ENCODE data around the gene MS4A18. TPM values are rescaled to one million over a fixed set of nuclear protein-coding genes. Genes with fewer than 3 reads are reported as not detected.

The MS4A18 gene
- total and polyA plus RNA-seq, 2 experiments from 2014 or later = not detected

- no peaks in the 10 kb centered on the region for H4K20me1 ChIP-seq (ENCODE audit: insufficient read depth)
- H3F3A ChIP-seq (ENCODE audit: insufficient read depth) = no peaks in the 10 kb centered on the region
- no peak overlapping the region for H3K4me3 ChIP-seq
- no peaks in the 10 kb centered on the region for H3K36me3 ChIP-seq (ENCODE audit: low read depth)
- in situ Hi-C loops (cut with MboI) = no loop called here
- H3K27me3 ChIP-seq (replicated peaks; ENCODE audit: insufficient read depth) = 0 out of 2 replicates have a peak, but pooled peaks cover 2% of the 10 kb centered on the region
- no peak overlapping the region for H3K27ac ChIP-seq
- H3K4me2 ChIP-seq (ENCODE audit: unreplicated experiment) = no peak overlapping the region
- H3K4me1 ChIP-seq (ENCODE audit: insufficient read depth) = no peaks in the 10 kb centered on the region
- H3K9me3 ChIP-seq (ENCODE audit: low read depth) = no peaks in the 10 kb centered on the region
- no peaks in the 10 kb centered on the region for H3K79me2 ChIP-seq (ENCODE audit: insufficient read depth)
- H3K9ac ChIP-seq = no peak overlapping the region
- TF ChIP-seq EZH2 (IDR thresholded peaks at IDR 0.05; ENCODE audit: insufficient read depth, poor library complexity, severe bottlenecking) (no peak), EZH2phosphoT487 (IDR thresholded peaks at IDR 0.05; ENCODE audit: insufficient read depth, low read depth) (no peak)
- H3K9me2 ChIP-seq (ENCODE audit: insufficient read depth) = no peaks in the 10 kb centered on the region
- DNase-seq = no peak
- 14 to 15% methylated on average over 4 of the region's 4 CpGs for WGBS, 2 experiments (ENCODE audit: low coverage in 1 of 2, low lambda C conversion rate in 2 of 2, missing lambda C conversion rate in 2 of 2)
- H2AFZ ChIP-seq = no peak overlapping the region
Observed at GRCh38 chr11:60719391-60719790, 5.1 kb upstream of the MS4A18 start.

- Histone ChIP-seq H3K4me3 (no peak overlapping the region), H3K9ac (no peak overlapping the region), H3K27ac (no peak overlapping the region), H3K4me1 (ENCODE audit: insufficient read depth) (no peaks in the 10 kb centered on the region), H3K27me3 (replicated peaks; ENCODE audit: insufficient read depth) (0 out of 2 replicates have a peak, but pooled peaks cover 2% of the 10 kb centered on the region), H3K79me2 (ENCODE audit: insufficient read depth) (no peaks in the 10 kb centered on the region), H2AFZ (no peak overlapping the region), H3F3A (ENCODE audit: insufficient read depth) (no peaks in the 10 kb centered on the region), H3K4me2 (ENCODE audit: unreplicated experiment) (no peak overlapping the region), H3K36me3 (ENCODE audit: low read depth) (no peaks in the 10 kb centered on the region), H3K9me2 (ENCODE audit: insufficient read depth) (no peaks in the 10 kb centered on the region), H4K20me1 (ENCODE audit: insufficient read depth) (no peaks in the 10 kb centered on the region), H3K9me3 (ENCODE audit: low read depth) (no peaks in the 10 kb centered on the region)
- WGBS, 2 experiments (ENCODE audit: low coverage in 1 of 2, low lambda C conversion rate in 2 of 2, missing lambda C conversion rate in 2 of 2) = 22 to 25% methylated on average over 6 of the region's 6 CpGs
- in situ Hi-C loops (cut with MboI) = no loop called here
- DNase-seq = no peak
- TF ChIP-seq EZH2phosphoT487 (IDR thresholded peaks at IDR 0.05; ENCODE audit: insufficient read depth, low read depth) (no peak), EZH2 (IDR thresholded peaks at IDR 0.05; ENCODE audit: insufficient read depth, poor library complexity, severe bottlenecking) (no peak)
Observed at GRCh38 chr11:60720460-60720859, 4.1 kb upstream of the MS4A18 start.

GRCh38 chr11:60725592-60725991, 1.1 kb downstream of the MS4A18 start:
- H3K36me3 ChIP-seq (ENCODE audit: low read depth) = no peaks in the 10 kb centered on the region
- no peak overlapping the region for H3K4me3 ChIP-seq
- H3K27me3 ChIP-seq (replicated peaks; ENCODE audit: insufficient read depth) = no peaks in the 10 kb centered on the region
- H3K79me2 ChIP-seq (ENCODE audit: insufficient read depth) = no peaks in the 10 kb centered on the region
- TF ChIP-seq EZH2 (IDR thresholded peaks at IDR 0.05; ENCODE audit: insufficient read depth, poor library complexity, severe bottlenecking) = no peak
- no peak for TF ChIP-seq EZH2phosphoT487 (IDR thresholded peaks at IDR 0.05; ENCODE audit: insufficient read depth, low read depth)
- in situ Hi-C loops (cut with MboI) = no loop called here
- no peaks in the 10 kb centered on the region for H3K4me1 ChIP-seq (ENCODE audit: insufficient read depth)
- H3K9me3 ChIP-seq (ENCODE audit: low read depth) = no peaks in the 10 kb centered on the region
- no peak for DNase-seq
- H3F3A ChIP-seq (ENCODE audit: insufficient read depth) = no peaks in the 10 kb centered on the region
- no peak overlapping the region for H3K9ac ChIP-seq
- H3K4me2 ChIP-seq (ENCODE audit: unreplicated experiment) = no peak overlapping the region
- no peaks in the 10 kb centered on the region for H3K9me2 ChIP-seq (ENCODE audit: insufficient read depth)
- WGBS, 2 experiments (ENCODE audit: low coverage in 1 of 2, low lambda C conversion rate in 2 of 2, missing lambda C conversion rate in 2 of 2) = 41 to 52% methylated on average over 1 of the region's 1 CpG
- no peak overlapping the region for H2AFZ ChIP-seq
- H4K20me1 ChIP-seq (ENCODE audit: insufficient read depth) = no peaks in the 10 kb centered on the region
- H3K27ac ChIP-seq = no peak overlapping the region

- H3K27ac ChIP-seq = no peak overlapping the region
- no peaks in the 10 kb centered on the region for H3K4me1 ChIP-seq (ENCODE audit: insufficient read depth)
- H3K4me3 ChIP-seq = no peak overlapping the region
- no peaks in the 10 kb centered on the region for H3F3A ChIP-seq (ENCODE audit: insufficient read depth)
- H3K9me2 ChIP-seq (ENCODE audit: insufficient read depth) = no peaks in the 10 kb centered on the region
- in situ Hi-C loops (cut with MboI) = no loop called here
- WGBS, 2 experiments (ENCODE audit: low coverage in 1 of 2, low lambda C conversion rate in 2 of 2, missing lambda C conversion rate in 2 of 2) = 37 to 38% methylated on average over 8 of the region's 8 CpGs
- H4K20me1 ChIP-seq (ENCODE audit: insufficient read depth) = no peaks in the 10 kb centered on the region
- TF ChIP-seq EZH2phosphoT487 (IDR thresholded peaks at IDR 0.05; ENCODE audit: insufficient read depth, low read depth) = no peak
- TF ChIP-seq EZH2 (IDR thresholded peaks at IDR 0.05; ENCODE audit: insufficient read depth, poor library complexity, severe bottlenecking) = no peak
- peaks cover 11% of the 10 kb centered on the region; the same call in 1 of the 2 replicates for H3K27me3 ChIP-seq (replicated peaks; ENCODE audit: insufficient read depth)
- H3K36me3 ChIP-seq (ENCODE audit: low read depth) = no peaks in the 10 kb centered on the region
- H3K79me2 ChIP-seq (ENCODE audit: insufficient read depth) = no peaks in the 10 kb centered on the region
- no peak overlapping the region for H3K9ac ChIP-seq
- no peaks in the 10 kb centered on the region for H3K9me3 ChIP-seq (ENCODE audit: low read depth)
- no peak overlapping the region for H3K4me2 ChIP-seq (ENCODE audit: unreplicated experiment)
- H2AFZ ChIP-seq = no peak overlapping the region
- DNase-seq = no peak
Observed at GRCh38 chr11:60731586-60731985, 7.1 kb downstream of the MS4A18 start.

GRCh38 chr11:60734279-60734678, 9.8 kb downstream of the MS4A18 start:
- H3K27me3 ChIP-seq (replicated peaks; ENCODE audit: insufficient read depth) = peaks cover 14% of the 10 kb centered on the region; the same call in 1 of the 2 replicates
- no peaks in the 10 kb centered on the region for H3K79me2 ChIP-seq (ENCODE audit: insufficient read depth)
- WGBS, 2 experiments (ENCODE audit: low coverage in 1 of 2, low lambda C conversion rate in 2 of 2, missing lambda C conversion rate in 2 of 2) = 32 to 36% methylated on average over 4 of the region's 4 CpGs
- in situ Hi-C loops (cut with MboI) = no loop called here
- H3K4me1 ChIP-seq (ENCODE audit: insufficient read depth) = no peaks in the 10 kb centered on the region
- DNase-seq = no peak
- no peaks in the 10 kb centered on the region for H3K36me3 ChIP-seq (ENCODE audit: low read depth)
- H3K27ac ChIP-seq = no peak overlapping the region
- no peak overlapping the region for H3K4me2 ChIP-seq (ENCODE audit: unreplicated experiment)
- TF ChIP-seq EZH2 (IDR thresholded peaks at IDR 0.05; ENCODE audit: insufficient read depth, poor library complexity, severe bottlenecking) (no peak), EZH2phosphoT487 (IDR thresholded peaks at IDR 0.05; ENCODE audit: insufficient read depth, low read depth) (no peak)
- H3K4me3 ChIP-seq = no peak overlapping the region
- H4K20me1 ChIP-seq (ENCODE audit: insufficient read depth) = no peaks in the 10 kb centered on the region
- H3K9me3 ChIP-seq (ENCODE audit: low read depth) = no peaks in the 10 kb centered on the region
- no peak overlapping the region for H2AFZ ChIP-seq
- no peak overlapping the region for H3K9ac ChIP-seq
- no peaks in the 10 kb centered on the region for H3K9me2 ChIP-seq (ENCODE audit: insufficient read depth)
- no peaks in the 10 kb centered on the region for H3F3A ChIP-seq (ENCODE audit: insufficient read depth)
